Uterus (tissue), 2 donors: ENCODE measurements around the gene MISP.

Experiments
- CTCF ChIP-seq, 4 experiments: fragments of 200-600 bp in 2 of 4; fragments of 450-650 bp in 2 of 4; sonication (generic) in 2 of 4; IDR thresholded peaks; one replicate each; pipeline ENCODE4 v1.5.1; 2016 to 2019; ENCODE audit warnings: antibody characterized with exemption in 4 of 4, mild to moderate bottlenecking in 2 of 4, moderate library complexity in 1 of 4
- POLR2A ChIP-seq, 2 donors: fragments of 450-650 bp; IDR thresholded peaks; one replicate each; pipeline ENCODE4 v1.6.1; 2016; ENCODE audit warnings: antibody characterized with exemption in 2 of 2, mild to moderate bottlenecking in 1 of 2, moderate library complexity in 1 of 2

DNA sequence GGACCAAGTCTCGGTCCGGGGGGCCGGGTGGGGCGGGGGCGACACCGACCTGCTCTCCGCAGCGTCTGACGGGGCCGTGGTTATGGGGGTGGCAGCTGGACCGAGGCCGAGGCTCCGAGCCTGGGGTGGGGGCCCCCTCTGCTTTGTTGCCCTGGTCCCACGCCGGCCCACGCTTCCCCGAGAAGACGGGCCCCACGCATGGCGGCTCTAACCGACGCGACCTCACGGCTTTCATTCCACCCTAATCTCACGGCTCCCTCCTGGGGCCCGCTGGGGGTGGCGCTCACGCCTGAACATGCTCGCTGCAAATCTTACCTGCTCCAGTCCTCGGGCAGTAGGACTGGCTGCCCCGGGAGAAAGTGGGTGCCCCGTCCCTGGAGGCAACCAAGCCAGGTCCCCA, 14.8 kb upstream of the MISP start:
- TF ChIP-seq CTCF (IDR thresholded peaks at IDR 0.05) (no peak), POLR2A (IDR thresholded peaks at IDR 0.05) (no peak)
